Mucosa of rectum (tissue), 2 donors: ENCODE results near the gene ATP5PF.
"Not testable (repeated sequence)": the region's sequence is repeated elsewhere in the genome, so short reads cannot be mapped to it uniquely, and the experiment has no call there.

Experiments
- H3K27ac ChIP-seq, 2 donors: one replicate each; pipeline ENCODE4 v1.7.0; 2013; ENCODE audit warnings: inconsistent platforms in 2 of 2, low read depth in 2 of 2, low read length in 2 of 2
- H3K27me3 ChIP-seq, 2 donors: one replicate each; pipeline ENCODE4 v1.7.0; 2013; ENCODE audit warnings: low read length in 2 of 2; ENCODE audit not compliant: control insufficient read depth in 2 of 2, insufficient read depth in 2 of 2
- H3K36me3 ChIP-seq, 2 donors: one replicate each; pipeline ENCODE4 v1.7.0; 2013; ENCODE audit warnings: low read length in 2 of 2; ENCODE audit not compliant: control insufficient read depth in 2 of 2, insufficient read depth in 2 of 2
- H3K4me1 ChIP-seq, 2 donors: one replicate each; pipeline ENCODE4 v1.7.0; 2013; ENCODE audit warnings: low read length in 2 of 2, mild to moderate bottlenecking in 1 of 2; ENCODE audit not compliant: control insufficient read depth in 2 of 2, insufficient read depth in 2 of 2
- H3K4me3 ChIP-seq, 2 donors: one replicate each; pipeline ENCODE4 v1.7.0; 2013; ENCODE audit warnings: low read length in 2 of 2
- H3K9ac ChIP-seq, 2 donors: one replicate each; pipeline ENCODE4 v1.7.0; 2013; ENCODE audit warnings: low read length in 2 of 2, low read depth in 1 of 2, mild to moderate bottlenecking in 1 of 2
- H3K9me3 ChIP-seq, 2 donors: one replicate each; pipeline ENCODE4 v1.7.0; 2013; ENCODE audit warnings: low read length in 2 of 2; ENCODE audit not compliant: control insufficient read depth in 2 of 2
- donor health status: healthy.
- donor health status: Normal muscosa, but diverticular disease.

ATP5PF gene

GRCh38 chr21:25732091-25732760, 2.5 kb downstream of the ATP5PF start:
- Histone ChIP-seq H3K4me3 (no peak overlapping the region), H3K9me3 (no peaks in the 10 kb centered on the region), H3K27ac (no peak overlapping the region), H3K36me3 (peaks cover 29 to 30% of the 10 kb centered on the region in 2 donors), H3K27me3 (no peaks in the 10 kb centered on the region), H3K9ac (no peak overlapping the region), H3K4me1 (peaks cover 11 to 17% of the 10 kb centered on the region in 2 donors)

- no peaks in the 10 kb centered on the region for H3K4me1 ChIP-seq
- H3K27ac ChIP-seq: no peak overlapping the region
- H3K9ac ChIP-seq: no peak overlapping the region
- no peaks in the 10 kb centered on the region for H3K9me3 ChIP-seq
- H3K4me3 ChIP-seq: no peak overlapping the region
- peaks cover 42 to 52% of the 10 kb centered on the region in 2 donors for H3K36me3 ChIP-seq
- no peaks in the 10 kb centered on the region for H3K27me3 ChIP-seq
These were observed 12.1 kb downstream of the ATP5PF start for GRCh38 chr21:25722631-25723030.

- Histone ChIP-seq H3K27me3 (no peaks in the 10 kb centered on the region), H3K36me3 (peaks cover 39 to 47% of the 10 kb centered on the region in 2 donors), H3K4me1 (no peaks in the 10 kb centered on the region), H3K27ac (no peak overlapping the region), H3K9ac (no peak overlapping the region), H3K9me3 (no peaks in the 10 kb centered on the region), H3K4me3 (no peak overlapping the region)
These were observed 12.7 kb downstream of the ATP5PF start for GRCh38 chr21:25721987-25722386.

- peaks cover 8 to 26% of the 10 kb centered on the region in 2 donors for H3K36me3 ChIP-seq
- no peak overlapping the region for H3K9ac ChIP-seq
- no peak overlapping the region for H3K27ac ChIP-seq
These were observed 17.1 kb downstream of the ATP5PF start for GRCh38 chr21:25717491-25718147.

GRCh38 chr21:25714066-25714465, 20.6 kb downstream of the ATP5PF start:
- not testable (repeated sequence) for H3K9ac ChIP-seq, H3K4me3 ChIP-seq, H3K27ac ChIP-seq, H3K27me3 ChIP-seq, H3K4me1 ChIP-seq, H3K9me3 ChIP-seq
- H3K36me3 ChIP-seq: peaks cover 0 to 18% of the 10 kb centered on the region in 2 donors

More at GRCh38 chr21:25717491-25718147, 17.1 kb downstream of the ATP5PF start:
- Histone ChIP-seq H3K27me3 (no peaks in the 10 kb centered on the region), H3K9me3 (no peaks in the 10 kb centered on the region), H3K4me3 (no peak overlapping the region), H3K4me1 (no peaks in the 10 kb centered on the region)

GRCh38 chr21:25710550-25710949, 24.2 kb downstream of the ATP5PF start:
- Histone ChIP-seq H3K36me3 (peaks cover 0 to 5% of the 10 kb centered on the region in 2 donors), H3K4me3 (no peak overlapping the region), H3K9me3 (no peaks in the 10 kb centered on the region), H3K27me3 (no peaks in the 10 kb centered on the region), H3K4me1 (no peaks in the 10 kb centered on the region), H3K9ac (no peak overlapping the region), H3K27ac (no peak overlapping the region)

- H3K36me3 ChIP-seq: no peaks in the 10 kb centered on the region
- H3K4me1 ChIP-seq: no peaks in the 10 kb centered on the region
- H3K9me3 ChIP-seq: no peaks in the 10 kb centered on the region
- H3K9ac ChIP-seq: no peak overlapping the region
- no peak overlapping the region for H3K4me3 ChIP-seq
- H3K27ac ChIP-seq: no peak overlapping the region
- H3K27me3 ChIP-seq: no peaks in the 10 kb centered on the region
These were observed 24.9 kb downstream of the ATP5PF start for GRCh38 chr21:25709684-25710265.

GRCh38 chr21:25708467-25709065, 26.1 kb downstream of the ATP5PF start:
- H3K27me3 ChIP-seq: no peaks in the 10 kb centered on the region
- H3K9ac ChIP-seq: no peak overlapping the region

GRCh38 chr21:25701529-25701928, 33.2 kb downstream of the ATP5PF start:
- no peaks in the 10 kb centered on the region for H3K36me3 ChIP-seq
- no peaks in the 10 kb centered on the region for H3K9me3 ChIP-seq
- H3K27me3 ChIP-seq: no peaks in the 10 kb centered on the region
- H3K9ac ChIP-seq: no peak overlapping the region
- H3K4me1 ChIP-seq: no peaks in the 10 kb centered on the region
- no peak overlapping the region for H3K27ac ChIP-seq
- H3K4me3 ChIP-seq: no peak overlapping the region

More at GRCh38 chr21:25708467-25709065, 26.1 kb downstream of the ATP5PF start:
- Histone ChIP-seq H3K4me3 (no peak overlapping the region), H3K36me3 (no peaks in the 10 kb centered on the region), H3K4me1 (no peaks in the 10 kb centered on the region), H3K9me3 (no peaks in the 10 kb centered on the region), H3K27ac (no peak overlapping the region)

- no peak overlapping the region for H3K27ac ChIP-seq
These were observed 34.0 kb downstream of the ATP5PF start for GRCh38 chr21:25700741-25701140.

More at GRCh38 chr21:25700741-25701140, 34.0 kb downstream of the ATP5PF start:
- H3K4me3 ChIP-seq: no peak overlapping the region
- H3K27me3 ChIP-seq: no peaks in the 10 kb centered on the region
- no peaks in the 10 kb centered on the region for H3K4me1 ChIP-seq
- no peaks in the 10 kb centered on the region for H3K36me3 ChIP-seq
- H3K9ac ChIP-seq: no peak overlapping the region
- H3K9me3 ChIP-seq: no peaks in the 10 kb centered on the region
